ENCODE data around the gene ENDOD1.

The ENDOD1 gene

DNA sequence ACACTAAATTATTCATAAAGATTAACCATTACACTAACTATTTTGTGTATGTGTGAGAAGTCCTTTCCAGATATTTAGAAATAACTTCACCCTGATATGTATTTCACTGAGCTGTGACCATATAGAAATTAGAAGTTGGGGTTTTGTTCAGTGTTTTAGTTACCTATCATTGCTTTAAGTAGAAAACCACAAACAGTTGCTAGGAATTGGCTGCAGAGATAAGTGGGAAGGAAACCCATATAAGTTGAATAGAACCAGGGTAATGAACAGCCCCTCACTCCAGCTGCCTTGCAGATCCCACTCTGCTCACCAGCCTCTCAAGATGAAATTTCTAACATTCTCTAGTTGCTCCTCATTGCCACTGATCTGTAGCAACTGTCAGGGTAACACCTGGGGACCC lies 12.7 kb upstream of the ENDOD1 start:
- no peak for FAIRE-seq

DNA sequence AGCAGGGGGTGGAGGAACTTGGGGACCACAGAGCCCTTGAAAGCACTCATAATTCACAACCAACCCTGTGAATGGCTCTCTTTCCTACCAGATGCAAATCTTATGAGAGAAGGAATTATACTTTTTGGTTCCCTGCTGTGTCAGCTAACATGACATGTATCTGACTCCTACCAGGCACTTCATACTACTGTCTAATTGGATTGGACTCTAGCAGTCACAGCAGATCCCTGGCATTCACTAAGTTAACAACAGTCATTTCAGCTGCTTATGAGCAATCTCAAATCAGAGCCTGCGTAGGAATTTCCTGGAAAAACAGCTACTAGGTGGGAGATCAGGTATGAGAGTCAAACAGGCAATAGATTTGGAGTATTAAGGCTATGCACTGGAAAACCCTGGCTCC lies 11.1 kb upstream of the ENDOD1 start:
- FAIRE-seq = no peak

DNA sequence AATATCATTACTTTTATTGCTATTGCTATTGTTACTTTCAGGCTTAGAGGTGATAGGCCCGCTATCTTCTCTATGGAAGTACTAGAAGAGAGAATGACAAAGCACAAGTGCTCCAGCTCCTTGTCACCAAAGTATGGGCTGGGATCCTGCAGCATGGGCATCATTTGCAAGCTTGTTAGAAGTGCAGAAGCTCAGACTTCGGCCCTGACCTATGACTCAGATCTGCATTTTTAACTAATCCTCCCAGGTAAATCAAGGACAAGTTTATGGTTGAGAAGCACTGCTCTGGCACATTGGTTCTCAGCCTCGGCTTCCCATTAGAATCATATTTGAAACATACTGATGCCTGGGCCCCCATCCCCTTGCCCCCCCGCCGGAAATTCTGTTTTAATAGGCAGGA lies 8.6 kb upstream of the ENDOD1 start:
- FAIRE-seq = no peak

DNA sequence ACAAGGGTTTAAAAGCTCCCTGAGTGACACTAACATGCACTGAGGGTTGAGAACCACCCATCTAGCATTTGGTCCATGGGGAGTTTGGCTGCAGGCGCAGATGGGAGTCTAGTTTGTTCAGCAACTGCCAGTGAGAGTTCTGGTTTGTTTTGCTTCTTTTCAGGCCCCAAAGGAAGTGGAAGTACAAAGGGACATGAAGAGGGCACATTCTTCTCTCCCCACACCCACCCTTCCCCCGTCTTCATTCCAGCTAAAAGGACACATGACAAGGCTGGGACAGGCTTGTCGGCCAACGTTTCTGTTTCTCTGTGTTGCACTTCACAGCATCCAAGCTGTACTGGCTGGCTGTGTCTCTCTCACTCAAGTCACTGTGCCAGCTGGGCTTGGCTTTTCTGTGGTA lies 8.2 kb upstream of the ENDOD1 start:
- no peak for FAIRE-seq

DNA sequence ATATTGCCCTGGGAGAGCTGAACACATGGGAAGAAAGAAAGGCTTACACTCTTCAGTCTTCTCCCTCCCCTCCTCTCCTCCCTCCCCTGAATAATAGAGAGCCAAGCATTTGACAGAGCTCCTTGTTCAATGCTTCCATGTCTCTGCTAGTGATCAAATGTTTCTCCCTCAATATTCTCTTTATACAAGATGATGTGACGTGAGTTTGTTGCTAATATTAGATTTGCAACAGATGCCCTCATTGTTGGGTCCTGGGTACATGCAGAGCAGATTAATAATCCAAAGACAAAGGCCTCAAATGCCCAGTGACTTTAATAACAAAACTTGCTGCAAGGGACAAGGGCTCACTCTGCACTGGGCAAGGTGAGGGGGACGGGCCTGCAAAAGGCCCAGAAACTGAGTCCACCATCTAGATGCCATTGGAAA lies 7.1 kb upstream of the ENDOD1 start:
- no peak for FAIRE-seq

DNA sequence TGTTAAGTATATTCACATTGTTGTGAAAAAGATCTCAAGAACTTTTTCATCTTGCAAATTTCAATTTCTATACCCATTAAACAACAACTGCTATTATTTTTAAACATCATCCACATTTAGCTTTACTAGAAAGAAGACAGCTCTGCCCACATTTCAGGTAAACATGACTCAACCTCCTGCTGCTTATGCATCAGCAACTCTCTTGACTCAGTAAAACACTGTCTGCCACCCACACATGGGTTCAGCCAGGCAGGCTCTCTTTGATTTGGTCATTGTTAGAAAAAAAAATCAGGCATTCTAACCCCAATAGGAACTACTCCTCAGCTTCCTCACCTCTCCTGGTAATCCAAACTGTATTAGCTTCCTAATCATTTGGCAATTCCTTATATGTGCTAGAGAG lies 5.1 kb upstream of the ENDOD1 start:
- no peak for FAIRE-seq

DNA sequence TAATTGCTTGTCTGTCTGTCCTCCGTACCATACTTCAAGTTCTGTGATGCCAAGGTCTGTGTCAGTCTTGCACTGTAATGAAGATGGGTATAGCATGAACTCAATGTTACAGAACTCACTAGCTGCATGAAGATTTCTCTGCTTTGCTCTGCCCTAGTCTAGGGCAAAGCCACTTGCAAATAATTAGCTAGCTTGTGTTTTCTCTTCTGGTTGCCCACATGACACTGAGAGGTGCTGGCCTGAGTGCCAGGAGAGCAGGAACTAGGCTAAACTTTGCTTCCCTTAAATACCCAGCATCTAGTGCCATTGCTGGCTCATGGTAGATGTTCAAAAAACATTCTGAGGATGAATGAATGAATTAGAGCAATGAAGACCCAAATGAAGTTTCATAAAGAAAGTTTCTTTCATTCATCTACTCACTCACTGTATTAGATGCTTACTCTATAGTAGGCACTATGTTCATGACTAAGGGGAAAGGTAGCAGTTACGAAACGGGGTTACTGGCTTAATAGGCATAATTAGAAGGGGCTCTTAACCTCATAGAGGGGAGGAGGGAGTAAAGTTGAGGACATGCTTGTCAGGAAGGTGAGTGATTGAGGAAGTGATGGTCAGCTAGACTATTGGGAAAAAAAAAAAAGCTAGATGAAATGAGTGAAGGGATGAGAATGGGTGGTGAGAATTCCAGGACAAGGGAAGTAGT lies 4.4 kb upstream of the ENDOD1 start:
- no peak for FAIRE-seq

DNA sequence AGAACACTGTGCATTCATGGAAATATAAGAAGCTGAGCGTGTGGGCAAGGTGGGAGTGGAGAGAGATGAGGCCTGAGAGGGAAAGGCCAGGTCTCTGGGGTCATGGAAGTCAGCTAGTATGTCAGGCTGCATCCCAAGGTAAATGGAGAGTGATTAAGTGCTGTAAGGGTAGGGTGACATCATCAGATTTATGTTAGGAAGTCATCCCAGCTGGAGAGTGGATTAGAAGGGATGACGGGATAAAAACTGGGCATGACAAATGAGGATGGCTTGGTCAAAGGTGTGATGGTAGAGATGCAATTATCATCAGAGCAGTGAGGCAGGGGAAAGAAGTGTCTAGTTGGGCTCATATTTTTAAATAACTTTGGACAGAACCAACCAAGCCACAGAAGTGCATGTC lies 3.5 kb upstream of the ENDOD1 start:
- FAIRE-seq = no peak

DNA sequence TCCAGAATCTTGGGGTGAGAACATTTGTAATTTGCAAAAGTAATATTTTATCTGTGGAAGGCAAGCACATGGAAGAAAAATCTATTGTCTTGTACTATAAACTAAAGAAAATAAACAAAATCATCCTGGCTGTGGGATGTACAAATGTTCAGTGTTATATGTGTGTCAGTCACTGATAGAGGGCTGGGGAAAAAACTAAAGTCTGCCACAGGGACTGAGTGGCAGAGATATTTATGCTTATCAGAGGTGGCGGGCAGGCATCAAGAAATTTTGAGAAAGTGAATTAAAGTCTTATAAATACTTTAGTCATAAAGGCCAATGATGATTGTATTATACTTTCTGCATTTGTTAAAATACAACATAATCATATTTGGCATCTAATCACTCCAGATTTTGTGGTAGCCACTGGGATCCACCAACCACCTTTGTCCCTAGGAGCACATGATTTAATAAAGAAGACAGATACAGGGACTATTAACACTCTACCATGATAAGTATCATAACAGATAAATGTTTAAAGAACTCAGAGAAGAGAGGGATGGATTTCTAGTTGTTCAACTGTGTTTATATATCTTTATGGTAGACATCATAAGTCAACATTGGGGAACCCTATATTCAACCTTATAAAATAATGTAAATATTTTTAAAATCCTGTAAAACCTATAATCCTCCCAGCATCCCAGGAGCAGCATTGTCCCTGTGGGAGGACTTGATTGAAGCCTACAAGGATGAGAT lies 2.6 kb upstream of the ENDOD1 start:
- FAIRE-seq = no peak

DNA sequence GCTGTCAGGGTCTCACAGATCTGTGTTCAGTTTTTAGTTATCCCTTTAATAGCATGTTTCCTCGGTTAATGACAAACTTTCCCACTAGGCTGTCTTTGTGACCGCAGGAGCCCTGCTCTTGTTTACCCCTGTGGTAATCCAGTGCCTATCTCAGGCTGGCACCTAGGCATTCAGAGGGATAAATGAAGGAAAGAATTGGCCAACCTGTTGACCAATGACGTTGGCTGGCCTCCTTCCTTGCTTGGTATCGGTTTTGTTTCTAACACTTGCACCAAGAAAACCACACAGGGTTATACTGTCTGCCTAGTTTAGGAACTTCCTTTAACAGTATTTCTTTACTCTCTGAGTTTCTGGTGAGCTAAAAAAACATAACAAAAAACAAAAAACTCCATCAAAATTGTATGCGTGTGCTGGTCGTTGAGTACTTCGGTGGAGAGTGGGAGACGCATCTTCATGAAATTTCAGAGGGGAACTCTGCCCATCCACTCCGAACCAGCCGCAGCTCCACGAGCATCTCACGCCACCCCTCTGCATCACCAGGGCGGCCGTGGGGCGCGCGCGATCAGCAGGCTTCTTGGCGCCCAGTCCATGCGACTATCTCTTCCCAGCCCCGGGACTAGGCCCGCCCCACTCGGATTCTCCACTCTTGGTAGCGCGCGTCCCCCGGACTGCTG lies 563 bp upstream of the ENDOD1 start:
- FAIRE-seq = no peak

DNA sequence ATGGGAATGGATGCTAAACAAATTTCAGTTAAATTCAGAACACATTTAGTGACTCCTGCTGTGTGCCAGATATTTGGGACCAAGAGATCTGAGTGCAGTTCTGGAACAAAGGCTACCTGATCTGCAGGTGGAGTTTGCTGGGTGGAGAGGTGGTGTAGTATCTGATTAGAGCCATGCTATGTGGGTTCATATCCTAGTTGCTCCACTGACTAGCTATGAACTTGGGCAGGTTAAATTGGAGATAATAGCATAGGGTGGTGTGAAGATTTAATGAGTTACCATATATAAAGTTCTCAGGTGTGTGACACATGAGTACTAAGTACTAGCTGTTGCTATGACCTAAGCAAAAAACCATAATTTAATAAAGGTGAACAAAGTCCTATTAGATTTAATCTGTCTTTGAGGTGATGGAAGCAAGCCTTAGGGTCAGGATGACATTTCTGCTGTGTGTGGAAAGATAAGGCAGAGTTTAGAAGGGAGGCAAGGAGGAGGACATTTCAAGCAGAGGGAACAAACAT lies 2.1 kb downstream of the ENDOD1 start:
- no peak for FAIRE-seq

DNA sequence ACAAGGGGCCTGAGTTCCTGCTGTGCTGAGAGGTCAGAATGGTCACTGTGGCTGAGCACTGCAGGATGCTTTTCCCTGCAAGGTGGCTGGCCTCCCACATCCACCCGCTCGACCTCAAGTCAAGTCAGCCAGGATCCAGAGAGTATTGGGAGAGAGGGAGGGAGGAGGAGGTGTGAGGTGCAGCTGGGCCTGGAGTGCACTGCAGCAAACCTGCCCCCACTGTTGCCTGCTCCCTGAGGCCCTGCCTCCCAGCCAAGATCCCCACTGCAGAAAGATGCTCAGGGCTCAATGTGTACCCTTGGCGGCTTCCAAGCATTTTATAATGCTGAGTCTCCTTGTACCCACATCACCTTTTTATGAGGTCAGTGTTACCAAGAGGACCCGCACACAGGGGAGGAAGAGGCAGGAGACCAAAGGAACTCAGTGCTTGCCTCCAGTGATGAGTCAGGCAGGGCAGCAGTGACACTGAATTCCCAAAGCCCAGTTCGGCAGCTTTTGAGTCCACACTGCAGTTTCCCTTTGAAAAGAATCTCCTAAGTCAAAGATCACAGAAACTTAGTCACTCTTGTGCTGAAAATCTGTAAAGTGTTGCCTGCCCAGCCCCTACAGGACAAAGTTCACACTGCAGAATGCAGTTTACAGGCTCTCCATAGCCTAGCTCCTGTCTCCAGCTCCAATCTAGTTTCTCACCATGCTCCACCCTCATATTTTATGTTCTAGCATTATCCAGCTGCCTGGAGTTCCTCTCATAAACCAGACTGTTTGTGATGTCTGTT lies 3.1 kb downstream of the ENDOD1 start:
- no peak for FAIRE-seq

DNA sequence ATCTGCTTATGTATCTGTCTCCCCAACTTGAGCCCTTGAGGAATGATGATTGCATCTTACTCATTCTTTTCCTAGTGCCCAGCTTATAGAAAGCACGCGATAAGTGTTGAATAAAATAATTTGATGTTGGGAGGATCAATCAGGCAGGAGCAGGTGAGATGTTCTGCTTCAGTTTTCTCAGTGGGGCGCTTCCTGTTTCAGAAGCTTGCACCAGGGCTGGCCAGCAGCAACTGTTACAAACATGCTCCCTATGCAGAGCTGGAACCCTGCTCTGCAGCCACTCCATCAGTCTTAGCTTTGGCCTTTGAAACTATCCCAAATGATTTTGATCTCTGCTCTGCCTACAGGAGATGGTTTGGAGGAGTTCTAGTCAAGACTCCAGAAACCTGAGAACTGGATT lies 3.9 kb downstream of the ENDOD1 start:
- FAIRE-seq = no peak

DNA sequence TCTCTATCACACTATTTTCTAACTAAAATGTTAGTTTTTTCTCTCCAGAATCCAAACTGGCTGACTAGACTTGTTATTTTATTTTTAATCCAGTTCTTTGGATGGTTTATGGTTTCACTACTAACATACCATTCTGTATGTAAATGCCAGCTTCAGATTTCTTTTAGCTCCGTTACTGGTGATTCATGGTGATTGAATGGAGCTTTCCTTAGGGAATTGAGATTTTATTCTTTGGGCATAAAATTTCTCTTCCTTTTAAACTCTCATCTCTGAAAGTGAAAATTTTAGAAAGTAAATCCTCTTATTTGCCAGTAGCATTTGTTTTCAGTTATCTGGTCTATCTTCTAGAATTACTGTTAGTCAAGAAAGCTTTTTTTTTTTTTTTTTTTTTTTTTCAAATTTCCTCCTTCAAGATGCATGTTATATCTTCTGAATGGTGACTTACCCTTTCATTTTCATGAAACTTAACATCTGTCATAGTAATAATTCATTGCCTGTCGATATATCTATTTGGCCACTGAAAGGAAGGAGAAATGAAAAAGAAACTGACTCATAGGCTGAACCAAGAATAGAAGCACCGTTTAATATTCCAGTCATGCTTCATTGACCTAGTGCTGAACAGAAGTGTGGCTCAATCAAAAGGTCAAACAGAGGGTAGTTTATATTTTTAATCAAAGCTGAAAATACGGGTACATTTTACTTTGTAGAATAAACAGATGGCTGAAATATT lies 6.4 kb downstream of the ENDOD1 start:
- FAIRE-seq = no peak

DNA sequence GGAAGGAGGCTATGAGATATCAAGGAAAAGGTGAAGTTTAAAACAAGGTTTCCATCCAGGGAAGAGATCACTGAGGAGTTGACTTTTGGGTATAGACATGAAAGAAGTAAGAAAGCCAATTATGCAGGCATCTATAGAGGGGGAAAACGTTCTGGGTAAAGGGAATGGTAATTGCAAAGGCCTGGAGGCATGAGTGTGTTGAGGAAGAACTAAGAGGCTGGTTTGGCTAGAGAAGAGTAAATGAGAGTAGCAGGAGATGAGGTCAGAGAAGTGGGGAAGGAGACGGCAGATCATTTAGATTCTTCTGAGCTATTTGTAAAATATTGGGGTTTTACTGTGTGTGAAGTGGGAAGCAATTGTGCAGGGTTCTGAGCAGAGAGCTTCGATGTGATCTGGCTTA lies 7.6 kb downstream of the ENDOD1 start:
- no peak for FAIRE-seq

DNA sequence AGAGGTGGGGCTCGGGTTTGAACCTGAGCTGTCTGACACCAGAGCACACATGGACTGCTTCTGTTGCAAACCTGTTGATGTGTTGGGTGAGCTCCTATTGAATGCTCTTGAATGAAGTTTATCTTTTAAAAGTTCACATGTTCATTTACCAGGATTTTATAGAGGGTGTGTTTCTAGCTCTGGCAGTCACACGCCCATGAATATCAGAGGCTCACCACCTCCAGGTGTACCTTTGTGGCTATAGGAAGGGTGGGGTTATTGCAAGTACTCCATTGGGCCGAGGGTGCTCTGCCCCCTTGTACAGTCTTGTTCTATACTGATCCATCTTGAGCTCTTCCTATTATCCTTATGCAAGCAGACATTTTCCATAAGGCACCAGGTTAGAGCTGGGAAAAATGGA lies 9.2 kb downstream of the ENDOD1 start:
- FAIRE-seq = no peak

DNA sequence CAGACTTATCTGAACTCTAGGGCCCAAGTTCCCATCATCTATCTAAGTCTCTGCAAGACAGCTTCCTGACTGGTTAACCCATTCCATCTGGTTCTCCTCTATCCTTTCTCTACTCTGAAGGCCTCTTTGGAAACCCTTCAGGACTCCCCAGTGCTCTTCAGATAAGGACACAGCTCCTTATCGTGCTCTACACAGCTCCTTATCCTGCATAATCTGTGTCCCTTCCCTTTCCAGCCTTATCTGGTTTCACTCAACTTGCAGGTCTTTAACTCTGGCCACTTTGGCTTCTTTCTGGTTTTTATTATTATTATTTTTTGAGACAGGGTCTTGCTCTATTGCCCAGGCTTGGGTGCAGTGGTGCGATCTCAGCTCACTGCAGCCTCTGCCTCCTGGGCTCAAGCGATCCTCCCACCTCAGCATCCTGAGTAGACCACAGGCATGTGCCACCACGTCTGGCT lies 10.6 kb downstream of the ENDOD1 start:
- no peak for FAIRE-seq

DNA sequence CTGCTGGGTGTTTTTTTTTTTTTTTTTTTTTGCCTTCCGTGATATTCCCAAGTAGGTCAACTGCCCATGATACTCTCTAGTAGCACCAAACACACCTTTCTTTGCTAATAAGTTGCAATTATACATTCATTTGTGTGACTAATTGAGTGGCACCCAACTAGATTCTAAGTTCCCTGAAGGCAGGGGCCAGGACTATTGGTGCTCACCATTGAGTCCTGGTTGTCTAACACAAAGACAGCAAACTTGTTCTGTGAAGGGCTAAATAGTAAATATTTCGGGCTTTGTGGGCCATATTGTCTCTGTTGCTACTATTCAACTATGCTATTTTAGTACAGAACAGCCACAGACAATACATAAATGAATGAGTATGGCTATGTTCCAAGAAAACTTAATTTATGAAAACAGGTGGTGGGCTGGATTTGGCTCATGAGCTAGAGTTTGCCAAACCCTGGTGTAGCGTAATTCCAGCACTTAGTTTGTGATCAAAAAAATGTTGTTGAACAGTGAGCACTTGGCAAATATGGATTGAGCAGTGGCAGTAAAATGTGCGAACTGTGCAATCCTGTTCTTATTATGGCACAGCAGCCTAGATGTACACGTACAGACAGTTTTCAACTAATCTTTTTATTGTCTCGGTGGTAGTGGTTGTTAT lies 11.3 kb downstream of the ENDOD1 start:
- no peak for FAIRE-seq

DNA sequence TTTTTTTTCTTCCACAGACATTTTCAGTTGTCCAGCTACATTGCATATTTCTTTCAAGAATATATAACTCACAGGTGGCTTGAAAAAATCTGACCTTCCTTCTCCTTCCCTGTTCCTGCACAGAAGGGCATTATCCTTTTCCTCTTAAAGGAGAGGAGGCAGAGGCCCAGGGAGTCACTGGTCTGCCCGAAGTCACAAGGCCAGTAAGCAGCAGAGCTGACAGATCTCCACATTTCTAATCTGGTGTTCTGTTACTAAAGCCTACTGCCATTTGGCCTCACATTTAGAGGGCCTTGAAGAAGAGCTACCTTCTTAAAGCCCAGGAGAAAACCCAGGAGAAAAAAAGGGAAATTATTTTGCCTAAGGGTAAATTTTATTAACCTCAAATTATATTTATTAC lies 12.3 kb downstream of the ENDOD1 start:
- no peak for FAIRE-seq

DNA sequence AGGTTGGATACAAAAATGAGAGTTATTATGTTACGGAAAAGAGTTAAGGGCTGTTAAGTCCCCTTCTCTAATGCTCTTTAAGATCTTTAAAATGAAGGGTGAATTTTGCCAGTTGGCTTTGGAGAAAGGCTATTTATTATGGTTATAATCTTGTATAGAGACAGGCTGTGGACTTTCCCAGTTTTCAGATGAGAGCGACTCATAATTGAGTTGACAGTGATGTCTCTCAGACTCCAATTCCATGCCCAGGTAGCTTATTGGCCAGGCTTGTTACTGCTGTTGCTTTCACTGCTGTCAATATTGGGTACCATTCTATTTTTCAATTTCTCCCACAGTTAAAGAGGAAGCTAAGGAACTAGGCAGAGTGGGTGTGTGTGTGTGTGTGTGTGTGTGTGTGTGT lies 13.1 kb downstream of the ENDOD1 start:
- FAIRE-seq = no peak

DNA sequence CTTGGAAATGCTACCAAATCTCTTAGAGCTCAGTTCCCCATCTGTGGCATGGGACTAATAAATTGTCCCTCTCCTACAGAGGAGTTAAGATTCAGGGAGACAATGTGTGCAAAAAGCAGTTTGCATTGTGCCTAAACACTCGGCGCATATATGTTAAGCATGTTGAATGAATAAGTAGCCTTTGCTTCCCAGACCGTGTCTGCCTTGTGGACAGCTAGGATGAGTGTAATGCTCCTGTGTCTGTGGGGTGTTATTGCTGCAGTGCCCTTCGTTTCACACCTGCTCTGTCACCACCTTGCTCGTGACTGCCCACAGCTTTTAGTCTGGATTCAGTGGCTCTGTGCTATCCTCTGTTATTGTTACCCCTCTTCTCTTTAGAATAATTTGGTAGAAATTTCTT lies 14.1 kb downstream of the ENDOD1 start:
- no peak for FAIRE-seq

Data from G401.6 (cell line).